HCT116 (cell line): Measurements from ENCODE around the gene FGF10.

Source experiments
- EZH2 ChIP-seq: fragments of 200-600 bp; sonication (generic); IDR thresholded peaks from 2 replicates; pipeline ENCODE4 v1.6.1; 2017; ENCODE audit warnings: antibody characterized with exemption, mixed run types
- JUND ChIP-seq: IDR thresholded peaks from 2 replicates; pipeline ENCODE4 v1.6.1; 2012
- MAX ChIP-seq: IDR thresholded peaks from 2 replicates; pipeline ENCODE4 v1.6.1; 2012
- POLR2A ChIP-seq: IDR thresholded peaks from 2 replicates; pipeline ENCODE4 v1.7.0; 2011; ENCODE audit warnings: borderline replicate concordance; ENCODE audit not compliant: insufficient read depth, insufficient read length; ENCODE audit errors: extremely low read depth
- SP1 ChIP-seq: IDR thresholded peaks from 2 replicates; pipeline ENCODE4 v1.6.1; 2012; ENCODE audit warnings: low read depth
- TCF7L2 ChIP-seq: IDR thresholded peaks from 2 replicates; pipeline ENCODE4 v1.7.0; 2011; ENCODE audit warnings: borderline replicate concordance, inconsistent platforms; ENCODE audit not compliant: insufficient read depth, insufficient read length; ENCODE audit errors: extremely low read depth
- YY1 ChIP-seq: IDR thresholded peaks from 2 replicates; pipeline ENCODE4 v1.6.1; 2011; ENCODE audit warnings: low read length, low read depth, moderate library complexity, mild to moderate bottlenecking; ENCODE audit not compliant: insufficient replicate concordance; ENCODE audit errors: extremely low read depth
- TF ChIP-seq, protein P1 (sequence below), 3 experiments: fragments of 200-600 bp in 1 of 3; sonication (generic) in 1 of 3; IDR thresholded peaks in 2 of 3; conservative IDR thresholded peaks in 1 of 3; 2 replicates each; pipeline ENCODE4 v1.5.1; 2012 to 2017; ENCODE audit warnings: low read depth in 2 of 3, low read length in 2 of 3, antibody characterized with exemption in 1 of 3, borderline replicate concordance in 1 of 3, control low read depth in 1 of 3, mild to moderate bottlenecking in 1 of 3, mixed read lengths in 1 of 3, mixed run types in 1 of 3, moderate library complexity in 1 of 3; ENCODE audit not compliant: insufficient read depth in 1 of 3

DNA sequence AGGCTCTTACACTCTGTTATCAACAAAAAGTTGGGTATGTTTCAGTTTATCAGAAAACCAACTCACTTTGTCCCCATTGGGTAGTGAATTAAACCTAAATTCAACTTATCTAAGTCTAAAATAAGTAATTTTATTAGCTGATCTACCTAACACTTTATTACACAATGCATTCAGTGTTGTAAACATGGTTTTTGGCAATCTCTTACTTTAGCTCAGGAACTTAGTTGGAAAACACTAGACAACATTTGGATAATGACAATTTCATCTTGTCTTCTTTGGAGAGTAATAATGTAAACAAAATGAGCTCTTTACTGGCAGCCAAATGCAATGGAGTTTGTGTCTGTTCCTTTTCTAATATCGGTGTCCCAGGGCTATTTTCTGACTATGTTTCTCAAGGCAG lies 33.0 kb downstream of the FGF10 start:
- no peak for TF ChIP-seq EZH2
- TF ChIP-seq, protein P1, sequence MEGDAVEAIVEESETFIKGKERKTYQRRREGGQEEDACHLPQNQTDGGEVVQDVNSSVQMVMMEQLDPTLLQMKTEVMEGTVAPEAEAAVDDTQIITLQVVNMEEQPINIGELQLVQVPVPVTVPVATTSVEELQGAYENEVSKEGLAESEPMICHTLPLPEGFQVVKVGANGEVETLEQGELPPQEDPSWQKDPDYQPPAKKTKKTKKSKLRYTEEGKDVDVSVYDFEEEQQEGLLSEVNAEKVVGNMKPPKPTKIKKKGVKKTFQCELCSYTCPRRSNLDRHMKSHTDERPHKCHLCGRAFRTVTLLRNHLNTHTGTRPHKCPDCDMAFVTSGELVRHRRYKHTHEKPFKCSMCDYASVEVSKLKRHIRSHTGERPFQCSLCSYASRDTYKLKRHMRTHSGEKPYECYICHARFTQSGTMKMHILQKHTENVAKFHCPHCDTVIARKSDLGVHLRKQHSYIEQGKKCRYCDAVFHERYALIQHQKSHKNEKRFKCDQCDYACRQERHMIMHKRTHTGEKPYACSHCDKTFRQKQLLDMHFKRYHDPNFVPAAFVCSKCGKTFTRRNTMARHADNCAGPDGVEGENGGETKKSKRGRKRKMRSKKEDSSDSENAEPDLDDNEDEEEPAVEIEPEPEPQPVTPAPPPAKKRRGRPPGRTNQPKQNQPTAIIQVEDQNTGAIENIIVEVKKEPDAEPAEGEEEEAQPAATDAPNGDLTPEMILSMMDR (IDR thresholded peaks at IDR 0.05 in 2 of 3, conservative IDR thresholded peaks at IDR 0.05 in 1 of 3; ENCODE audit: borderline replicate concordance in 1 of 3, insufficient read depth in 1 of 3, low read depth in 2 of 3, low read length in 2 of 3): no peak
- no peak for TF ChIP-seq JUND
- TF ChIP-seq TCF7L2: no peak
- no peak for TF ChIP-seq MAX
- no peak for TF ChIP-seq POLR2A
- no peak for TF ChIP-seq SP1
- no peak for TF ChIP-seq YY1
